Body of pancreas (tissue), 4 donors: Measurements from ENCODE around the gene CCDC116. TPM values are rescaled to one million over a fixed set of nuclear protein-coding genes. Genes with fewer than 3 reads are reported as not detected.
"Not testable (repeated sequence)": the region's sequence is repeated elsewhere in the genome, so short reads cannot be mapped to it uniquely, and the experiment has no call there.

Experiments
- ATAC-seq: fragments of 150-250 bp; one replicate; pipeline ENCODE4 v1.9.1; 2016
- DNase-seq, 4 donors: peaks; one replicate each; pipeline ENCODE4 v3.0.0-alpha.2; 2019
- H3K27ac ChIP-seq, 4 donors: fragments of 200-600 bp; sonication (generic); 1 replicate in 3 of 4; 2 replicates in 1 of 4; pipeline versions ENCODE4 v1.5.1 to v1.6.1; 2016 to 2019; ENCODE audit warnings: mild to moderate bottlenecking in 1 of 4, mixed read lengths in 1 of 4, moderate library complexity in 1 of 4
- H3K27me3 ChIP-seq, 2 donors: fragments of 200-600 bp; sonication (generic); one replicate each; pipeline ENCODE4 v1.6.0; 2016; ENCODE audit warnings: mild to moderate bottlenecking in 1 of 2
- H3K36me3 ChIP-seq, 2 donors: fragments of 200-600 bp; sonication (generic); replicated peaks in 1 of 2; 2 replicates each; pipeline ENCODE4 v1.5.1; 2016; ENCODE audit warnings: low read depth in 2 of 2; ENCODE audit not compliant: insufficient read depth in 1 of 2
- H3K4me1 ChIP-seq: fragments of 200-600 bp; sonication (generic); one replicate; pipeline ENCODE4 v1.6.0; 2016
- H3K4me3 ChIP-seq, 2 donors: fragments of 200-600 bp; sonication (generic); 1 replicate in 1 of 2; 2 replicates in 1 of 2; pipeline ENCODE4 v1.5.1; 2016 to 2019
- H3K9me3 ChIP-seq, 3 donors: fragments of 200-600 bp; sonication (generic); 1 replicate in 2 of 3; 2 replicates in 1 of 3; pipeline ENCODE4 v1.5.1; 2016
- CTCF ChIP-seq, 7 experiments: fragments of 450-650 bp in 4 of 7; fragments of 200-600 bp in 3 of 7; sonication (generic) in 3 of 7; IDR thresholded peaks; one replicate each; pipeline ENCODE4 v1.5.1; 2016 to 2019; ENCODE audit warnings: antibody characterized with exemption in 7 of 7
- POLR2A ChIP-seq, 3 donors: fragments of 450-650 bp; IDR thresholded peaks; one replicate each; pipeline ENCODE4 v1.6.1; 2016; ENCODE audit warnings: antibody characterized with exemption in 3 of 3, mild to moderate bottlenecking in 2 of 3
- WGBS, 2 donors: methylation state at CpG; one replicate each; pipeline ENCODE4 v1.1.5; 2017; 5-methylcytosine and 5-hydroxymethylcytosine counted together
- intact Hi-C: fragments of 100-400 bp; cut with DNase I; formaldehyde crosslinking; loops from one replicate; pipeline ENCODE4 v1.15.1; 2023
- total RNA-seq, 2 donors: library from RNA; depleted of rRNA; stranded (reverse); fragments of >200 nt; gene quantifications; one replicate each; pipeline ENCODE4 v1.1.0, GENCODE V29; 2016

CCDC116 gene
- total RNA-seq, 2 donors from 2014 or later = 0.52 TPM; not detected in 1

- Histone ChIP-seq H3K9me3 (no peaks in the 10 kb centered on the region), H3K36me3 (peaks cover 14 to 32% of the 10 kb centered on the region in 2 donors), H3K4me1 (no peaks in the 10 kb centered on the region), H3K4me3 (no peak overlapping the region), H3K27me3 (no peaks in the 10 kb centered on the region), H3K27ac (no peak overlapping the region)
- DNase-seq (no peak), ATAC-seq (no peak)
- 90 to 95% methylated on average over 8 to 12 of the region's 12 CpGs for WGBS, 2 donors
- intact Hi-C loops = no loop called here
- no peak for TF ChIP-seq POLR2A (IDR thresholded peaks at IDR 0.05)
- no peak for TF ChIP-seq CTCF (IDR thresholded peaks at IDR 0.05)
Observed at GRCh38 chr22:21673534-21674321, 41.2 kb downstream of the CCDC116 start.

- no peak for DNase-seq
- no peak for TF ChIP-seq CTCF (IDR thresholded peaks at IDR 0.05)
- no peak for TF ChIP-seq POLR2A (IDR thresholded peaks at IDR 0.05)
- no peaks in the 10 kb centered on the region for H3K9me3 ChIP-seq
Observed at GRCh38 chr22:21674638-21675245, 42.2 kb downstream of the CCDC116 start.

GRCh38 chr22:21677606-21678443 lies 45.3 kb downstream of the CCDC116 start:
- Histone ChIP-seq H3K36me3 (peaks cover 11 to 25% of the 10 kb centered on the region in 2 donors), H3K4me1 (peaks cover 18% of the 10 kb centered on the region)

More at GRCh38 chr22:21674638-21675245, 42.2 kb downstream of the CCDC116 start:
- ATAC-seq = no peak
- Histone ChIP-seq H3K27me3 (no peaks in the 10 kb centered on the region), H3K4me1 (no peaks in the 10 kb centered on the region), H3K4me3 (no peak overlapping the region), H3K36me3 (peaks cover 14 to 32% of the 10 kb centered on the region in 2 donors), H3K27ac (no peak overlapping the region)
- 94 to 96% methylated on average over 9 to 12 of the region's 12 CpGs for WGBS, 2 donors
- intact Hi-C loops = no loop called here

DNA sequence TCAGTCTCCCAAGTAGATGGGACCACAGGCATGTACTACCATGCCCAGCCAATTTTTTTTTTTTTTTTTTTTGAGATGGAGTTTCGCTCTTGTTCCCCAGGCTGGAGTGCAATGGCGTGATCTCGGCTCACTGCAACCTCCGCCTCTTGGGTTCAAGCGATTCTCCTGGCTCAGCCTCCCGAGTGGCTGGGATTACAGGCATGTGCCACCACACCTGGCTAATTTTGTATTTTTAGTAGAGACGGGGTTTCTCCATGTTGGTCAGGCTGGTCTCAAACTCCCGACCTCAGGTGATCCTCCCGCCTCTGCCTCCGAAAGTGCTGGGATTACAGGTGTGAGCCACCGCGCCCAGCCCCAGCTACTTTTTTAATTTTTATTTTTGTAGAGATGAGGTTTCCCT lies 46.3 kb downstream of the CCDC116 start:
- H3K9me3 ChIP-seq, DNase-seq, intact Hi-C loops, H3K27me3 ChIP-seq, H3K27ac ChIP-seq, ATAC-seq, H3K4me3 ChIP-seq: not testable (repeated sequence)
- 86 to 100% methylated on average over 7 to 12 of the region's 12 CpGs for WGBS, 2 donors
- Histone ChIP-seq H3K36me3 (peaks cover 5 to 21% of the 10 kb centered on the region in 2 donors), H3K4me1 (peaks cover 28% of the 10 kb centered on the region)

More at GRCh38 chr22:21677606-21678443, 45.3 kb downstream of the CCDC116 start:
- Histone ChIP-seq H3K27me3 (no peaks in the 10 kb centered on the region), H3K9me3 (no peaks in the 10 kb centered on the region), H3K27ac (no peak overlapping the region), H3K4me3 (no peak overlapping the region)
- ATAC-seq (no peak), DNase-seq (peak in 1 of 4 donors; percentile 29)
- WGBS, 2 donors = 87 to 93% methylated on average over 9 to 15 of the region's 15 CpGs
- intact Hi-C loops = no loop called here
- TF ChIP-seq CTCF (IDR thresholded peaks at IDR 0.05) = no peak
- no peak for TF ChIP-seq POLR2A (IDR thresholded peaks at IDR 0.05)

GRCh38 chr22:21679383-21679782 lies 46.8 kb downstream of the CCDC116 start:
- Histone ChIP-seq H3K27me3 (no peaks in the 10 kb centered on the region), H3K27ac (no peak overlapping the region), H3K4me3 (no peak overlapping the region), H3K4me1 (peaks cover 31% of the 10 kb centered on the region), H3K9me3 (no peaks in the 10 kb centered on the region), H3K36me3 (peaks cover 5 to 17% of the 10 kb centered on the region in 2 donors)
- TF ChIP-seq POLR2A (IDR thresholded peaks at IDR 0.05) = no peak
- no peak for TF ChIP-seq CTCF (IDR thresholded peaks at IDR 0.05)
- no peak for DNase-seq
- intact Hi-C loops = no loop called here
- no peak for ATAC-seq
- WGBS, 2 donors = 81 to 95% methylated on average over 4 of the region's 4 CpGs
